Heart left ventricle (tissue), 16 donors: ENCODE measurements around the gene ASB7. TPM values are rescaled to one million over a fixed set of nuclear protein-coding genes. Genes with fewer than 3 reads are reported as not detected.

Experiments
- ATAC-seq, 4 donors: fragments of 200-7000 bp; cut with Tn5 transposase; one replicate each; pipeline ENCODE4 v1.9.1; 2020 to 2022; ENCODE audit warnings: moderate library complexity in 4 of 4, mild to moderate bottlenecking in 3 of 4, moderate number of reproducible peaks in 1 of 4
- DNase-seq, 5 donors: peaks; one replicate each; pipeline ENCODE4 v3.0.0-alpha.2; 2020
- H3K27ac ChIP-seq, 12 donors: fragments of 200-600 bp; sonication (generic) in 4 of 12; one replicate each; pipeline versions ENCODE4 v1.5.0 to v1.8.0; 2016 to 2022; ENCODE audit warnings: mild to moderate bottlenecking in 2 of 12
- H3K27me3 ChIP-seq, 9 donors: fragments of 200-600 bp; sonication (generic) in 2 of 9; one replicate each; pipeline versions ENCODE4 v1.5.1 to v1.8.0; 2016 to 2022; ENCODE audit warnings: mild to moderate bottlenecking in 3 of 9
- H3K36me3 ChIP-seq, 9 donors: fragments of 200-600 bp; sonication (generic) in 2 of 9; one replicate each; pipeline versions ENCODE4 v1.5.0 to v1.8.0; 2018 to 2022; ENCODE audit warnings: mild to moderate bottlenecking in 2 of 9
- H3K4me1 ChIP-seq, 12 donors: fragments of 200-600 bp; sonication (generic) in 4 of 12; one replicate each; pipeline versions ENCODE4 v1.5.0 to v1.8.0; 2016 to 2022; ENCODE audit warnings: mild to moderate bottlenecking in 3 of 12
- H3K4me3 ChIP-seq, 12 donors: fragments of 200-600 bp; sonication (generic) in 4 of 12; one replicate each; pipeline versions ENCODE4 v1.5.0 to v1.8.0; 2017 to 2022; ENCODE audit warnings: mild to moderate bottlenecking in 9 of 12, moderate library complexity in 4 of 12
- H3K9me3 ChIP-seq, 12 donors: fragments of 200-600 bp; sonication (generic) in 4 of 12; one replicate each; pipeline versions ENCODE4 v1.5.0 to v1.8.0; 2016 to 2022; ENCODE audit warnings: mild to moderate bottlenecking in 1 of 12
- CTCF ChIP-seq, 12 donors: fragments of 200-600 bp; sonication (generic) in 4 of 12; IDR thresholded peaks; one replicate each; pipeline versions ENCODE4 v1.5.0 to v1.8.0; 2018 to 2022; ENCODE audit warnings: antibody characterized with exemption in 12 of 12, mild to moderate bottlenecking in 5 of 12
- POLR2A ChIP-seq, 2 donors: fragments of 450-650 bp; IDR thresholded peaks; one replicate each; pipeline ENCODE4 v1.6.1; 2017; ENCODE audit warnings: antibody characterized with exemption in 2 of 2, mild to moderate bottlenecking in 2 of 2, moderate library complexity in 2 of 2
- WGBS, 4 donors: extraction: QIAGEN DNeasy Blood & Tissue Kit in 2 of 4; methylation state at CpG; one replicate each; pipeline versions ENCODE4 v1.1.5 to v1.1.7; 2013 to 2018; 5-methylcytosine and 5-hydroxymethylcytosine counted together
- intact Hi-C, 10 donors: fragments of 100-400 bp; cut with DNase I; formaldehyde crosslinking; loops; one replicate each; pipeline versions ENCODE4 v1.11.1 to v1.14.2; 2022
- polyA plus RNA-seq, 2 donors: library from polyadenylated mRNA; stranded (reverse); fragments of 200-250 nt; gene quantifications; one replicate each; pipeline ENCODE4 v1.2.3, GENCODE V29; 2013
- total RNA-seq, 9 donors: library from RNA; depleted of rRNA in 2 of 9; stranded (reverse); fragments of >200 nt in 2 of 9; fragmentation: NEBNext Ultra II Directional in 3 of 9; extraction: Animal tissue kit (Norgen Biotek cat#: 25700) in 3 of 9; gene quantifications; one replicate each; pipeline versions ENCODE4 v1.1.0 to v1.2.4, GENCODE V29; 2016 to 2023
- donor health status: ischemic (EF 13 %, LVEDD 7.1; RV severe dilation, severe dysfunction).
- donor health status: healthy with polysubstance abuse.
- donor health status: DM: no; HTN: yes; CAD: no.
- donor health status: DM: no; HTN: no; CAD: no.
- donor health status: ischemic (EF 25% LVEDD 6.9; RV normal size, moderate dysfunction).
- donor health status: ischemic (EF 25% LVEDD 5.7; RV mildly dilated, moderate dysfunction).
- donor health status: healthy.
- donor health status: DM: yes; HTN: yes; CAD: no.
- donor health status: ischemic (EF 35%, LVEDD 5.7; RV mildly dilated, moderate dysfunction).
- donor health status: nonischemic (EF 11% LVEDD 7.7; RV severe dilation, severe dysfunction).
- donor health status: DM: yes; HTN: yes; CAD: no.
- donor health status: PGD.
- donor health status: ischemic (EF 29% LVEDD 5.4; RV normal size, mild dysfunction).
- donor health status: nonischemic (EF 23%, LVEDD 6.1; RV moderate dilation, normal function).

Gene ASB7
- total and polyA plus RNA-seq, 11 donors = 2.3 to 6.9 (median 5.9) TPM

- H3K4me1 ChIP-seq = peaks cover 0 to 20% (median 2%) of the 10 kb centered on the region in 12 donors
- H3K4me3 ChIP-seq = no peak overlapping the region
- intact Hi-C loops = no loop called here
- H3K27me3 ChIP-seq = no peaks in the 10 kb centered on the region
- peak in 3 of 4 donors; percentile 55 to 80 (median 62) for ATAC-seq
- WGBS, 4 donors = 61 to 65% (median 62%) methylated on average over 11 of the region's 11 CpGs
- DNase-seq = no peak
- no peaks in the 10 kb centered on the region for H3K9me3 ChIP-seq
- H3K36me3 ChIP-seq = no peaks in the 10 kb centered on the region
- peak overlapping the region in 6 of 12 donors; percentile 28 to 81 (median 52) for H3K27ac ChIP-seq
- TF ChIP-seq POLR2A (IDR thresholded peaks at IDR 0.05) (no peak), CTCF (IDR thresholded peaks at IDR 0.05) (no peak)
Measured at GRCh38 chr15:100687582-100688141, 85.3 kb downstream of the ASB7 start.

- WGBS, 4 donors = 69 to 81% (median 75%) methylated on average over 13 of the region's 13 CpGs
- intact Hi-C loops = no loop called here
Measured at GRCh38 chr15:100688549-100689120, 86.2 kb downstream of the ASB7 start.

GRCh38 chr15:100689131-100689899, 86.9 kb downstream of the ASB7 start:
- peaks cover 0 to 25% (median 2%) of the 10 kb centered on the region in 12 donors for H3K4me1 ChIP-seq
- H3K27ac ChIP-seq = peak overlapping the region in 1 of 12 donors; percentile 81
- H3K9me3 ChIP-seq = no peaks in the 10 kb centered on the region
- DNase-seq (no peak), ATAC-seq (peak in 1 of 4 donors; percentile 31)
- H3K36me3 ChIP-seq = no peaks in the 10 kb centered on the region
- intact Hi-C loops = no loop called here
- 83 to 92% (median 86%) methylated on average over 11 of the region's 11 CpGs for WGBS, 4 donors
- TF ChIP-seq POLR2A (IDR thresholded peaks at IDR 0.05) (no peak), CTCF (IDR thresholded peaks at IDR 0.05) (no peak)
- peaks cover 0 to 4% (median 0%) of the 10 kb centered on the region in 9 donors for H3K27me3 ChIP-seq
- no peak overlapping the region for H3K4me3 ChIP-seq

More at GRCh38 chr15:100688549-100689120, 86.2 kb downstream of the ASB7 start:
- ATAC-seq (no peak), DNase-seq (no peak)
- Histone ChIP-seq H3K27ac (peak overlapping the region in 3 of 12 donors; percentile 29 to 81 (median 72)), H3K27me3 (peaks cover 0 to 4% (median 0%) of the 10 kb centered on the region in 9 donors), H3K4me3 (no peak overlapping the region), H3K9me3 (no peaks in the 10 kb centered on the region), H3K4me1 (peaks cover 0 to 20% (median 2%) of the 10 kb centered on the region in 12 donors), H3K36me3 (no peaks in the 10 kb centered on the region)
- TF ChIP-seq POLR2A (IDR thresholded peaks at IDR 0.05) (no peak), CTCF (IDR thresholded peaks at IDR 0.05) (no peak)
